GM12891 (cell line): ENCODE results near the gene SLC4A1AP.
A peak's percentile ranks its signal among the peaks of the same experiment; 100 is the strongest.

Experiments used
- DNase-seq: peaks from one replicate; pipeline ENCODE4 v3.0.0; 2011; ENCODE audit warnings: low spot score; ENCODE audit not compliant: insufficient read length
- FAIRE-seq: peaks from 2 replicates; lab custom pipeline; 2011; peaks lifted over from hg19 to GRCh38; lab: Jason Lieb, UNC
- PAX5 ChIP-seq: IDR thresholded peaks from 2 replicates; pipeline ENCODE4 v1.6.1; 2011; ENCODE audit warnings: low read length, moderate library complexity, mild to moderate bottlenecking; ENCODE audit not compliant: insufficient read depth, severe bottlenecking
- POLR2A ChIP-seq: IDR thresholded peaks from 2 replicates; pipeline ENCODE4 v1.6.1; 2011; ENCODE audit warnings: low read depth, low read length, control low read depth
- POLR2AphosphoS5 ChIP-seq: IDR thresholded peaks from 2 replicates; pipeline ENCODE4 v1.6.1; 2011; ENCODE audit warnings: low read depth, low read length, control low read depth
- POU2F2 ChIP-seq: IDR thresholded peaks from 2 replicates; pipeline ENCODE4 v1.6.1; 2011; ENCODE audit warnings: low read depth, mild to moderate bottlenecking, control low read depth, low read length, moderate library complexity
- SPI1 ChIP-seq: IDR thresholded peaks from 2 replicates; pipeline ENCODE4 v1.6.1; 2011; ENCODE audit warnings: low read depth, low read length, control low read depth
- TAF1 ChIP-seq: IDR thresholded peaks from 2 replicates; pipeline ENCODE4 v1.6.1; 2011; ENCODE audit warnings: low read depth, low read length, control low read depth

Gene SLC4A1AP

DNA sequence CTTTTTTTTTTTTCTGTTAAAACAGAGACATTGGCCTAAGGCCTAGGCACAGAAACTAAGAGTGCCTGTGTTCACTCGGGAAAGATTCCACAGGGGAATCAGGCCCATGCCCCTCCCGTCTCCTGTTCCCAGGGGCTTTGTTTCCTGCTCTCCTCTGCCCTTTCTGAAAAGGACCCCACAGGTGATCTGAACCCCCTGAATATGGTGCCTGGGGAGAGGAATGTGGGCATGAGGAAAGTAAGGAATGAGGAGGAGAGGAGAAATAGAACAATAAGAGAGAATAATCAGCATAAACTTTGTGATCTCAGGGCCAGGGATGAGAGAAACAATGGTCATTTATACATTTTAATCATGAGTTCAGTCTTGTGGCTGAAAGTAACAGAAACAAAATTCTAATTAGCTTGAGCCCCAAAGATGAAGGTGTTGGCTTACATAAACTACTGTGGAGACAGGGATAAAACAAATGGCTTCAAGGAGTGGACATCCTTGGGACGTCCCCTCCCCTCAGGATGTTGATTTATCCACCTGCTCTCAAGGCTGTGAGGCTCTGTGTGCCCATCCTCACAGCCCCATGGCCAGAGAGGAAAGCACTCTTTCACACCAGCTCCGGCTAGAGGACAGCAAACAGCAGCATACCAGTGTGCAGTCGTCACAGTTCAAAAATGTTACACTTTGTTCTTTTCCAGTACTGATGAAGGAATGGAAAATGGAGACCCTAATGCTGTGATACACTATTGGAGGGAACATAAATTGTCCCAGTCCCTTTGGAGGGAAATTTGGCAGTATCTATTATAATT lies 61.4 kb downstream of the SLC4A1AP start:
- DNase-seq (no peak), FAIRE-seq (no peak)
- no peak for TF ChIP-seq TAF1
- TF ChIP-seq SPI1, result no peak
- TF ChIP-seq POU2F2, result no peak
- TF ChIP-seq POLR2A, result no peak

- DNase-seq, result no peak
- no peak for TF ChIP-seq TAF1
- no peak for TF ChIP-seq POLR2AphosphoS5
- TF ChIP-seq SPI1, result no peak
- no peak for TF ChIP-seq POLR2A
- TF ChIP-seq POU2F2, result no peak
- no peak for TF ChIP-seq PAX5
- FAIRE-seq, result no peak
Measured at GRCh38 chr2:27727257-27727656, 63.6 kb downstream of the SLC4A1AP start.

DNA sequence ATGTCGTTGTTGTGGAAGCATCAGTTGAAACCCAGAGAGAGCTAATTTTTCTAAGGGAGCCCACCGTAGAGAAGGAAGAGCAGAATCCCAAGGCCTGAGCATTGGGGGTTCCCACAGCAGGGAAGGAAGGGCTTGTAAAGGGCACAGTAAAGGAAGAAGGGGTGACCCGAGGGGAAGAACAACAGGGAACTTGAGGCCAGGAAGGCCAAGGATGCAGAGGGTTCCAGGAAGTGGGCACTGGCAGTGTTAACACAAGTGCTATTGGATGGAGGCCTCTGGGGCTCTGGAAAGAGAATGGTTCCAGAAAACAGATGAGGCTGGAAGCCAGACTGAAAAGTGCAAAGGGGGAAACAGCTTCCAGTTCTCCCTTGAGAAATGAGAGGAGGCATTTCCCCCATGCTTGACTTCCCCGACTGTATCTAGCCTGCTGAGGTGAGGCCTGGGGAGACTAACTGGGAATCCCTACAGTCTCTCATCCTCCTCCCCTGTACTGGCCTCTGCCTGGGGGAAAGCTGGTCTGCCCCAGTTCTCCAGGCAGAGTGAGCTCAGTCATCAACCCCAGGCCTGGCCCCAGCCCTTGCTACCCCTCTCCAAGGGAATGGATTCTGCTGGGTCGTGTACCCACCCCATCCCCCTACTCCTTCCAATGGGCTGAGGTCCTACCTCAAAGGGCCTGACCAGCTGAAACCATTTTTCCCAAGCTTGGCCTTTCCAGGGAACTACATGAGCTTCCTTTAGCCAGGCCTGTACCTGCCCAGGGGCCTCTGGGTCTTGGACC lies 64.6 kb downstream of the SLC4A1AP start:
- no peak for TF ChIP-seq POLR2A
- no peak for TF ChIP-seq SPI1
- TF ChIP-seq TAF1, result no peak
- no peak for TF ChIP-seq POU2F2
- TF ChIP-seq POLR2AphosphoS5, result no peak
- TF ChIP-seq PAX5, result no peak
- FAIRE-seq (no peak), DNase-seq (no peak)

DNA sequence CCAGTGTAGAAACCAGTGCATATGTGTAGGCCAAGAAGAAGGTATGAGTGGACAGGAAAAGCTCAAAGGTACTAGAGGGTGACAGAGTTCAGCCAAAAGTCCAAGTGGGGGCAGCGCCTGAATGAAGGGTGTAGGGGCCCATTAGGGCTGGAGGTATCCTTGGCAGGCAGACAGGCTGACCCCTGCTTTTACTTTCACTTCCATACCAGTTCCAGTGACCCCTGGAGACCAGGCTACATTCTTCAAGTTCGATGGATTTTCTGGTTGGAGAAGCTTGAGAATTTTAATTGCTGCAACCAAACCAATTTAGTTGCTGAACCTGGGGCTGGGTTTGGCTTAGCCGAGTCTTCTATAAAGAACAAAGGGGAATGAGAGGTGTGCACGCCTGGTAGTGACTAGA lies 65.5 kb downstream of the SLC4A1AP start:
- TF ChIP-seq POLR2A (no peak), POU2F2 (no peak), SPI1 (no peak), POLR2AphosphoS5 (no peak), PAX5 (no peak), TAF1 (no peak)
- DNase-seq (no peak), FAIRE-seq (no peak)

DNA sequence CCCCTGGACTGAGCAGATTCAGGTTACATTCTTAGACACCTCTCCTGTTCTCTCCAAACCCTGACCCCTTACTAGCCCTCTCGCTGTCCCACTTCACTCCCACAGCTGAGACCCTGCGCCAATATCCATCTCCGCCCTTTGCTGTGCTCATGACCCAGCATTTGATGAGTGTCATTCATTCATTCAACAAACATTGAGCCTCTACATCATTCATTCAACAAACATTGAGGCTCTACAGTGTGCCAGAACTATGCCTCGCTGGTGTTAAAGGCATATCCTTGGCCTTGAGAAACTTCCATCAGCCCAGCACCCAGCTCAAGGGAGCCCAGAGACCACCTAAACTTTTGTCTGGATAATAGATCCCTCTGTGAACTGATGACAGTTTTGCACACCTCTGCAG lies 65.9 kb downstream of the SLC4A1AP start:
- DNase-seq, result no peak
- TF ChIP-seq POLR2AphosphoS5 (no peak), POLR2A (no peak), SPI1 (no peak), POU2F2 (no peak), PAX5 (no peak), TAF1 (no peak)
- FAIRE-seq, result no peak

DNA sequence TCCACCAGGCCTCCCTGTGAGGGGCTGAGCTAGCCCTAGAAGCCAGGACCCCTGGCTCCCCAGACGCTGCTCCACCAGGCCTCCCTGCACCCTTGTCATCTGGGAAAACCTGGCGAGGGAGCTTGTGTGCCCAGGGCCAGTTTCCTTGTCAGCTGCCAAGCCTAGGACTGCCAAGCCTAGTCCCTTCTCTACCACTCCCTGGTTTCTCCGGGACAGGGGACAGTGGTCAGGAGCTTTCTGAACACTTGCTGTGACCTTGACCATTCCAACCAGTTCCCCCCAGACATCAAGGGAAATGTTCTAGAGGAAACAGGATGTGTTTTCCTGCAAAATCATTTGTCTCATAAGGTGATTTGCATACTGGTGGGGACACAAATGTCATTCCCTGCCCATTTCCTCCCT lies 66.6 kb downstream of the SLC4A1AP start:
- no peak for TF ChIP-seq TAF1
- no peak for DNase-seq
- no peak for FAIRE-seq

GRCh38 chr2:27730980-27731691 lies 67.4 kb downstream of the SLC4A1AP start:
- FAIRE-seq (no peak), DNase-seq (no peak)
- TF ChIP-seq POLR2AphosphoS5, result no peak
- no peak for TF ChIP-seq POU2F2
- no peak for TF ChIP-seq PAX5
- TF ChIP-seq TAF1, result no peak
- no peak for TF ChIP-seq SPI1
- TF ChIP-seq POLR2A, result no peak

DNA sequence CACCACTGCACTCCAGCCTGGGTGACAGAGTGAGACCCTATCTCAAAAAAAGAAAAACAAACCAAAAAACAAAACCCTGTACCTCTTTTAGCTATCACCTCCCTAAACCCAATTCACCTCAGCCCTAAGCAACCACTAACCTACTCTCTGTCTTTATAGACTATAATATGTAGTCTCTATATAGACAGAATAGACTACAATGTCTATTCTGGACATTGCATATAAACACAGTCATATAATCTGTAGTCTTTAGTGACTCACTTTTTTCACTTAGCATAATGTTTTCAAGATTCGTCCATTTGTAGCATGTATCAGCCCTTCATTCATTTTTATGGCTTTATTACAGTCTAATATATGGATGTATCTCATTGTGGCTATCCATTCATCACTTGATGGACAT lies 70.6 kb downstream of the SLC4A1AP start:
- FAIRE-seq (no peak), DNase-seq (no peak)

DNA sequence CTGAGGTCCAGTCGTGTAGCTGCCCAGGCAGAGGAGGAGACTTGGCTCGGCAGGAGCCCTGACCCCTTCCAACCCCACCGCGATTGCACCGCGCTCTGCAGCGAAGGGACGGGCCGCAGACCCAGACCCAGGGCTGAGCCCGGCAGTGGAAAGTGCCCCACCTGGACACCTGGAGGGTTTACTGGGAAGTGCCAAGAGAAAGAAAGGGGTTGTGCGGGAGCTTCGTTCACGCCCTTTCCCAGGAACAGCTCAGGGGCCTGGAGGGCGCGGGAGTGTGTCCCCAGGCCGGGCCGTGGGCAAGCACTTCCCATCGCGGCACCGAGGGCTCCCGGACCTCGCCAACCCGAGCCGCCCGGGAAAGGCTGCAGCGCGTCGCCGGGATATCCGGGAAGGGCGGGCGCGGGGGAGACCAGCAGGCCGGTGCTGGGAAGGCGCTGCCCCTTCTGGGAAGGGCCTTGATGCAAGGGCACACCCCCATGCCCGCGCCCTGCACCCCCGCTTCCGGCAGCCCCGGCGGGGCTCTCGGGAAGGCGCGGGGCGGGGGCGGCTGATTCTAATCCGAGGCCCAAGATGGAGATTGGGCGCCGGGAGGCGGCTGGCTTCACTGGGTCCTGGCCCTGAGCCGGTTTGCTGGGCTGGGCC lies 71.7 kb downstream of the SLC4A1AP start:
- DNase-seq (peak; percentile 41), FAIRE-seq (no peak)
- no peak for TF ChIP-seq POU2F2
- TF ChIP-seq TAF1, result no peak
- TF ChIP-seq POLR2A, result no peak
- TF ChIP-seq PAX5, result no peak
- no peak for TF ChIP-seq SPI1
- no peak for TF ChIP-seq POLR2AphosphoS5

More for the DNA sequence above, 70.6 kb downstream of the SLC4A1AP start:
- no peak for TF ChIP-seq SPI1
- no peak for TF ChIP-seq POLR2A
- no peak for TF ChIP-seq TAF1
- no peak for TF ChIP-seq POU2F2
- no peak for TF ChIP-seq PAX5
- no peak for TF ChIP-seq POLR2AphosphoS5
